ENCODE results near the gene G0S2.

Gene G0S2

DNA sequence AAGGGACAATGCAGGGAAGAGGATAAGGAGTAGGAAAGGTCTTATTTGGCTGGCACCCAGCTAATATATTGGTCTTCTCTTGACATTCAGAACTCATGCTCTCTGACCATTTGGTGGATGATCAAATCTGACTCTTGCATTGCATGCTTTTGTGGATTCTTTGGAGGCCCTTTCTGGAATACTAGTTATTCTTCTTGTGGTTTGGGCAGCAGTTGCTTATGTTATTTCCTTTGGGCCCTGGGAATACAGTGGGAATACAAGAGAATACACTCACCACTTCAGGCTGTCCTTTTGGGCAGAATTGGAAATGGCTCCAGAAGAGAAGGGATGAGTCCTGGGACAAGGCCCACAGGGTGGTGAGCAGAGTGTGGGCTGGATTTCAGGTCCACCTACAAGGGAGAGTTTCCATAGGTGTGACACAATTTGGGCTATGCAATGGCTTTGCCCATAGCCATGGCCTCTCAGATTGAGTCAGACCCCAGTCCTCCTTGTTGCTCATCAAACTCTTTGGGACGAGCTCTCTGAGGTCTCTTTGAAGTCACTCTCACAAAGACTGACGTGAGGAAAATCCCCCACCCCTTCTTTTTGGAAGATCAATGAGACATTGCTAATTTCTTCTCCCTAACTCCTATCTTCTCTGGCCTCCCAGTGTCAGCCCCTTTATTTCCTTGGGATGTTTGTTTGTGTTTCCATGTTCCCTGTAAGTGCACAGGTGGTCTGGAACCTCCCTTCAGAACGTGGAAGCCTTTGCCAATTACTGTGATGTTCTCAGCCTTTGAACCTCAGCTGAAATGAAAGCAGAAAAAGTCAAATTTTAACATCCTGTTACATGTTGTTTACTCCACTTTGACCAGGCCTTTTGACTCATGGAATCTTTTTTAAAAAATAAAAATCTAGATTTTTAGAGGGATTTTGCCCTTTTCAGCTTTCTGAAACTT, 48.8 kb downstream of the G0S2 start:
- DNase-seq (ENCODE audit: low read depth), result peak; percentile 48
- no peak for TF ChIP-seq CTCF (IDR thresholded peaks at IDR 0.05; ENCODE audit: insufficient read depth, low read depth, low read length, missing control alignments)

More for the DNA sequence above, 48.8 kb downstream of the G0S2 start:
- no peak overlapping the region for H3K4me3 ChIP-seq (ENCODE audit: low read depth, low read length)
